Lower lobe of right lung (tissue), 2 donors: ENCODE measurements around the gene TREML4. TPM values are rescaled to one million over a fixed set of nuclear protein-coding genes. Genes with fewer than 3 reads are reported as not detected.
A peak's percentile ranks its signal among the peaks of the same experiment; 100 is the strongest.

Experiments used
- ATAC-seq, 2 donors: fragments of 200-7000 bp; cut with Tn5 transposase; one replicate each; pipeline ENCODE4 v1.9.1; 2020 to 2022; ENCODE audit warnings: mild to moderate bottlenecking in 2 of 2, moderate library complexity in 2 of 2
- DNase-seq: peaks from one replicate; pipeline ENCODE4 v3.0.0-alpha.2; 2020
- H3K27ac ChIP-seq: fragments of 200-600 bp; one replicate; pipeline ENCODE4 v1.8.0; 2022
- H3K27me3 ChIP-seq: fragments of 200-600 bp; one replicate; pipeline ENCODE4 v1.8.0; 2022; ENCODE audit warnings: low read depth
- H3K36me3 ChIP-seq: fragments of 200-600 bp; one replicate; pipeline ENCODE4 v1.8.0; 2022; ENCODE audit warnings: mild to moderate bottlenecking
- H3K4me1 ChIP-seq: fragments of 200-600 bp; one replicate; pipeline ENCODE4 v1.8.0; 2022
- H3K4me3 ChIP-seq: fragments of 200-600 bp; one replicate; pipeline ENCODE4 v1.8.0; 2022; ENCODE audit warnings: mild to moderate bottlenecking
- H3K9me3 ChIP-seq: fragments of 200-600 bp; one replicate; pipeline ENCODE4 v1.8.0; 2022
- CTCF ChIP-seq: fragments of 200-600 bp; IDR thresholded peaks from one replicate; pipeline ENCODE4 v1.8.0; 2022; ENCODE audit warnings: antibody characterized with exemption, mild to moderate bottlenecking
- intact Hi-C: fragments of 100-400 bp; cut with DNase I; formaldehyde crosslinking; loops from one replicate; pipeline ENCODE4 v1.11.0; 2022
- total RNA-seq: library from RNA; stranded (reverse); fragmentation: NEBNext Ultra II Directional; extraction: Animal tissue kit (Norgen Biotek cat#: 25700); gene quantifications from one replicate; pipeline ENCODE4 v1.2.1, GENCODE V29; 2021
- donor health status: DM: no; HTN: yes; CAD: no; lungs with severe emphysema.

The TREML4 gene
- total RNA-seq, 1 donor from 2014 or later, result not detected

GRCh38 chr6:41256383-41256782 is 28.2 kb downstream of the TREML4 start:
- Histone ChIP-seq H3K9me3 (peaks cover under 1% of the 10 kb centered on the region), H3K4me1 (peaks cover 8% of the 10 kb centered on the region), H3K36me3 (no peaks in the 10 kb centered on the region), H3K27ac (no peak overlapping the region), H3K4me3 (no peak overlapping the region), H3K27me3 (no peaks in the 10 kb centered on the region)
- DNase-seq (no peak), ATAC-seq (peak in 1 of 2 donors; percentile 36)
- TF ChIP-seq CTCF, result no peak
- intact Hi-C loops, result no loop called here

- ATAC-seq (no peak), DNase-seq (no peak)
- H3K27me3 ChIP-seq, result no peaks in the 10 kb centered on the region
- intact Hi-C loops, result no loop called here
- no peak overlapping the region for H3K4me3 ChIP-seq
- H3K36me3 ChIP-seq, result no peaks in the 10 kb centered on the region
- no peak overlapping the region for H3K27ac ChIP-seq
- no peak for TF ChIP-seq CTCF
- peaks cover 13% of the 10 kb centered on the region for H3K9me3 ChIP-seq
- peaks cover 8% of the 10 kb centered on the region for H3K4me1 ChIP-seq
Measured at GRCh38 chr6:41257369-41258195, 29.4 kb downstream of the TREML4 start.

GRCh38 chr6:41258196-41258493 is 30.0 kb downstream of the TREML4 start:
- intact Hi-C loops, result no loop called here

GRCh38 chr6:41262401-41262800 is 34.3 kb downstream of the TREML4 start:
- intact Hi-C loops, result no loop called here
- H3K4me1 ChIP-seq, result no peaks in the 10 kb centered on the region
- H3K36me3 ChIP-seq, result no peaks in the 10 kb centered on the region
- peaks cover 25% of the 10 kb centered on the region for H3K9me3 ChIP-seq
- no peak for DNase-seq
- H3K27ac ChIP-seq, result no peak overlapping the region
- TF ChIP-seq CTCF, result no peak
- no peaks in the 10 kb centered on the region for H3K27me3 ChIP-seq
- no peak overlapping the region for H3K4me3 ChIP-seq
- no peak for ATAC-seq

More at GRCh38 chr6:41258196-41258493, 30.0 kb downstream of the TREML4 start:
- Histone ChIP-seq H3K4me1 (peaks cover 8% of the 10 kb centered on the region), H3K9me3 (peaks cover 17% of the 10 kb centered on the region), H3K27me3 (no peaks in the 10 kb centered on the region), H3K36me3 (no peaks in the 10 kb centered on the region), H3K27ac (no peak overlapping the region), H3K4me3 (no peak overlapping the region)
- DNase-seq (no peak), ATAC-seq (no peak)
- TF ChIP-seq CTCF, result no peak

GRCh38 chr6:41263267-41263666 is 35.1 kb downstream of the TREML4 start:
- no peak for DNase-seq
- no peak for TF ChIP-seq CTCF
- intact Hi-C loops, result no loop called here

More at GRCh38 chr6:41263267-41263666, 35.1 kb downstream of the TREML4 start:
- Histone ChIP-seq H3K4me1 (no peaks in the 10 kb centered on the region), H3K27me3 (no peaks in the 10 kb centered on the region), H3K9me3 (peaks cover 25% of the 10 kb centered on the region), H3K36me3 (no peaks in the 10 kb centered on the region), H3K27ac (no peak overlapping the region), H3K4me3 (no peak overlapping the region)
- no peak for ATAC-seq
